ENCODE results near the gene CAMTA1. TPM values are rescaled to one million over a fixed set of nuclear protein-coding genes. Genes with fewer than 3 reads are reported as not detected.

The CAMTA1 gene
- total RNA-seq, 3 donors from 2014 or later, result 73.4 to 114 (median 82.6) TPM

GRCh38 chr1:7524341-7525337 lies 739.4 kb downstream of the CAMTA1 start:
- no peaks in the 10 kb centered on the region for H3K4me1 ChIP-seq (ENCODE audit: low read depth)
- no peaks in the 10 kb centered on the region for H3K36me3 ChIP-seq (ENCODE audit: low read depth)
- DNase-seq (peak in 1 of 3 donors; percentile 4), ATAC-seq (no peak)
- H3K9me3 ChIP-seq, result no peaks in the 10 kb centered on the region
- TF ChIP-seq CTCF (IDR thresholded peaks at IDR 0.05), result no peak
- H3K4me3 ChIP-seq, result no peak overlapping the region
- intact Hi-C loops (cut with DNase I, micrococcal nuclease), result no loop called here

DNA sequence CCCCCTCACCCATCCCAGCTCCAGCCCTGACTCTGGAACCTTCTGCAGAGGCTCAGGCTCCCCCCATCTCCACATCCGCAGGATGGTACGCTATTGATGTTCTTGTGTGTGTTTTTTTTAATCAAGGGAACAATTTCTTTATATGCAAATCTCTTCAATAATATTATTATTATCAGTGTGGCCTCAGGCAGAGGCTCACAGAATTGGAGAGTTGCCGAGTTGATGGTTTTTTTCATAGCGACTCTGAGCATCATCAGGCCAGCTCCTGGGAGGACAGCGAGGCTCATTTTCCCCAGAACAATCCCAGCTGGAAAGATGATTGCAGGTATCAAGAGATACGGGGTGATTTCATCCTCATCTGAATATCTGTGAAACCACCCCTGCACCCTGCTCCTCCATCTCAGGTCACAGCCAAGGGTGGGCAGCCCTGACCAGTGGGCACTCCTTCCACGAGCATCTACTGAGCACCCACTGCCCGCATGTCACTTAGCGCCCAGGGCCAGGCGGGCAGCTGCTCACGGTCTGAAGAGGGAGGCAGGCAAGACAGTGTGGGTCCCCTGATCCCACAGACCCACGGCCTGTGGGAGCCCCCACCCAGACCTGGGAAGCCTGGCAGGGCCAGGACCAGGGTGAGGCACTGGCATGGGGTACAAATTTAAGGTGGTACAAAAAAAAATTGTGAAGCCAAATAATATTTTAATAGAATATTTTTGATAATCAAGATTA lies 740.2 kb downstream of the CAMTA1 start:
- Histone ChIP-seq H3K4me3 (no peak overlapping the region), H3K36me3 (ENCODE audit: low read depth) (no peaks in the 10 kb centered on the region), H3K4me1 (ENCODE audit: low read depth) (no peaks in the 10 kb centered on the region), H3K9me3 (no peaks in the 10 kb centered on the region)
- no peak for ATAC-seq
- no peak for TF ChIP-seq CTCF (IDR thresholded peaks at IDR 0.05)
- intact Hi-C loops (cut with DNase I, micrococcal nuclease), result no loop called here
- peak in 1 of 3 donors; percentile 14 for DNase-seq

- no peak overlapping the region for H3K4me3 ChIP-seq
- ATAC-seq (no peak), DNase-seq (peak in 1 of 3 donors; percentile 6)
- H3K4me1 ChIP-seq (ENCODE audit: low read depth), result no peaks in the 10 kb centered on the region
- H3K36me3 ChIP-seq (ENCODE audit: low read depth), result no peaks in the 10 kb centered on the region
- H3K9me3 ChIP-seq, result no peaks in the 10 kb centered on the region
- intact Hi-C loops (cut with DNase I, micrococcal nuclease), result no loop called here
- TF ChIP-seq CTCF (IDR thresholded peaks at IDR 0.05), result no peak
Observed at GRCh38 chr1:7526196-7526866, 741.1 kb downstream of the CAMTA1 start.

GRCh38 chr1:7526867-7527732 lies 741.8 kb downstream of the CAMTA1 start:
- intact Hi-C loops (cut with DNase I, micrococcal nuclease), result no loop called here
- ATAC-seq, result no peak

More at GRCh38 chr1:7526867-7527732, 741.8 kb downstream of the CAMTA1 start:
- Histone ChIP-seq H3K36me3 (ENCODE audit: low read depth) (no peaks in the 10 kb centered on the region), H3K4me3 (no peak overlapping the region), H3K9me3 (no peaks in the 10 kb centered on the region), H3K4me1 (ENCODE audit: low read depth) (no peaks in the 10 kb centered on the region)
- TF ChIP-seq CTCF (IDR thresholded peaks at IDR 0.05), result no peak
- DNase-seq, result peak in 1 of 3 donors; percentile 6

Measured in mucosa of descending colon (tissue), 3 donors.